Activated CD8-positive, alpha-beta T cell treated with anti-CD3 and anti-CD28 coated beads for 36 hours (primary cell): ENCODE data around the gene PAPPA2. TPM values are rescaled to one million over a fixed set of nuclear protein-coding genes. Genes with fewer than 3 reads are reported as not detected.

Experiments used
- ATAC-seq: fragments of 200-7000 bp; cut with Tn5 transposase; one replicate; pipeline ENCODE4 v1.10.0; 2021; ENCODE audit warnings: mild to moderate bottlenecking, moderate library complexity
- CTCF ChIA-PET: fragments of 350-600 bp; sonication (Branson Sonifier 250); formaldehyde crosslinking; loops from one replicate; lab custom pipeline; 2021; ENCODE audit warnings: antibody characterized with exemption; lab: Charles Lee
- POLR2A ChIA-PET: fragments of 350-600 bp; sonication (Branson Sonifier 250); formaldehyde crosslinking; loops from one replicate; lab custom pipeline; 2021; ENCODE audit warnings: antibody characterized with exemption; lab: Charles Lee
- DNase-seq: peaks from one replicate; pipeline ENCODE4 v3.0.0-alpha.2; 2020
- H3K27ac Mint-ChIP-seq: one replicate; pipeline ENCODE4 v1.8.0; 2021; ENCODE audit warnings: mild to moderate bottlenecking, mixed read lengths
- H3K27me3 Mint-ChIP-seq: one replicate; pipeline ENCODE4 v1.8.0; 2021; ENCODE audit warnings: mixed read lengths
- H3K36me3 Mint-ChIP-seq: one replicate; pipeline ENCODE4 v1.8.0; 2021; ENCODE audit warnings: low read depth, mixed read lengths
- H3K4me1 Mint-ChIP-seq: one replicate; pipeline ENCODE4 v1.8.0; 2021; ENCODE audit warnings: low read depth, mixed read lengths
- H3K4me3 Mint-ChIP-seq: one replicate; pipeline ENCODE4 v1.8.0; 2021; ENCODE audit warnings: mild to moderate bottlenecking, moderate library complexity, mixed read lengths
- H3K9me3 Mint-ChIP-seq: one replicate; pipeline ENCODE4 v1.8.0; 2021; ENCODE audit warnings: mixed read lengths
- intact Hi-C: fragments of 100-400 bp; cut with micrococcal nuclease; formaldehyde crosslinking; loops from one replicate; pipeline ENCODE4 v1.10.0; 2022
- total RNA-seq, 2 experiments: library from RNA; stranded (reverse); gene quantifications; one replicate each; pipeline ENCODE4 v1.2.3, GENCODE V29; 2021
- TF ChIP-seq, protein P1 (sequence below): fragments of 200-600 bp; IDR thresholded peaks from one replicate; pipeline ENCODE4 v1.8.0; 2022; ENCODE audit warnings: antibody characterized with exemption, mild to moderate bottlenecking

PAPPA2 gene
- total RNA-seq, 2 experiments from 2014 or later: 0.07 to 0.13 TPM

DNA sequence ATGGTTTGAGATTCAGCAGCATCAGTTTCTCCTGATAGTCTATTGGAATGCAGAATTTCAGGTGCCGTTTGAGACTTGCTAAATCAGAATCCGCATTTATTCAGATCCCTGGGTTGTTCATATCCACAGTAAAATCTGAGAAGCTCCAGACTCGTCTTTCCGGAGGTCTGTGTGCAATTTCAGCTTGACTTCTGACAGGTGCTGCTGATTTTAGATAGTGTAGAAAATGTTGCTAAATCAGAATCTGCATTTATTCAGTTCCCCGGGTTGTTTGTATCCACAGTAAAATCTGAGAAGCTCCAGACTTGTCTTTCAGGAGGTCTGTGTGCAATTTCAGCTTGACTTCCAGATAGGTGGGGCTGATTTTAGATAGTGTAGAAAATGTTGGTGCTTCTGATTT is 113.7 kb downstream of the PAPPA2 start:
- POLR2A ChIA-PET: interaction anchor here (1.2 kb wide), 1 partner anchor 25 kb away, joined by 3 read pairs; no protein-coding TSS in a partner anchor
- Mint-ChIP-seq H3K4me1 (no peaks in the 10 kb centered on the region), H3K4me3 (no peak overlapping the region), H3K9me3 (no peaks in the 10 kb centered on the region), H3K27me3 (peaks cover 5% of the 10 kb centered on the region), H3K27ac (no peak overlapping the region), H3K36me3 (no peaks in the 10 kb centered on the region)
- TF ChIP-seq, protein P1, sequence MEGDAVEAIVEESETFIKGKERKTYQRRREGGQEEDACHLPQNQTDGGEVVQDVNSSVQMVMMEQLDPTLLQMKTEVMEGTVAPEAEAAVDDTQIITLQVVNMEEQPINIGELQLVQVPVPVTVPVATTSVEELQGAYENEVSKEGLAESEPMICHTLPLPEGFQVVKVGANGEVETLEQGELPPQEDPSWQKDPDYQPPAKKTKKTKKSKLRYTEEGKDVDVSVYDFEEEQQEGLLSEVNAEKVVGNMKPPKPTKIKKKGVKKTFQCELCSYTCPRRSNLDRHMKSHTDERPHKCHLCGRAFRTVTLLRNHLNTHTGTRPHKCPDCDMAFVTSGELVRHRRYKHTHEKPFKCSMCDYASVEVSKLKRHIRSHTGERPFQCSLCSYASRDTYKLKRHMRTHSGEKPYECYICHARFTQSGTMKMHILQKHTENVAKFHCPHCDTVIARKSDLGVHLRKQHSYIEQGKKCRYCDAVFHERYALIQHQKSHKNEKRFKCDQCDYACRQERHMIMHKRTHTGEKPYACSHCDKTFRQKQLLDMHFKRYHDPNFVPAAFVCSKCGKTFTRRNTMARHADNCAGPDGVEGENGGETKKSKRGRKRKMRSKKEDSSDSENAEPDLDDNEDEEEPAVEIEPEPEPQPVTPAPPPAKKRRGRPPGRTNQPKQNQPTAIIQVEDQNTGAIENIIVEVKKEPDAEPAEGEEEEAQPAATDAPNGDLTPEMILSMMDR: no peak
- CTCF ChIA-PET: interaction anchor here (1.6 kb wide), 1 partner anchor 17 kb away, joined by 5 read pairs; no protein-coding TSS in a partner anchor
- DNase-seq (no peak), ATAC-seq (no peak)
- intact Hi-C loops: no loop called here

DNA sequence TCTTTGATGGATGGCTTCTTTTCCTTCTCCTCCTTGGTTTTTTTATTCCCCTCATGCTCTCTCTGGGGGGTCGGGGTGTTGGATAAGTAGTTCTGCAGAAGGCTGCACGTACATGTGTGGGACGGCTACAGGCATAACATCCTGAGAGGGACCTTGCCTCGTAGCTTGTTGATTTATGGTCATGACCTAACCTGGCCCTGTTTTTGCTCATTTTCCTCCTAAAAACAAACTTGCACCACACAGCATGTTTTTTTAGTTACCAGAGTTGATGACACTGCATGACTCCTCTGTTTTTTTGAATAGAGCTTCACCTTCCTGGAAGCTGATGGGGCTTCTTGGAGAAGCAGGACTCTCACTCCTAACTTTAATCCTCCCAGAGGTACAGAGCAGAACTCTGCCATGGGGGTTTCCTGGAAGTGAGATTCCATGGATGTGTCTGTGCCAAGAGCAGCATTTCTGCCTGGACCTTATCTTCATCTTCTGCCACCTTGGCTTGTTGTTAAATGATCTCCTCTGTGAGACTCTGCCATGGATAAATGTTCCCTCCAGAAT is 114.7 kb downstream of the PAPPA2 start:
- no peaks in the 10 kb centered on the region for H3K9me3 Mint-ChIP-seq
- ChIA-PET CTCF (interaction anchor here (1.6 kb wide), 1 partner anchor 18 kb away, joined by 5 read pairs; no protein-coding TSS in a partner anchor), POLR2A (interaction anchor here (1.2 kb wide), 1 partner anchor 26 kb away, joined by 3 read pairs; no protein-coding TSS in a partner anchor)
- no peak overlapping the region for H3K4me3 Mint-ChIP-seq
- TF ChIP-seq, protein P1: no peak
- intact Hi-C loops: no loop called here
- H3K4me1 Mint-ChIP-seq: no peaks in the 10 kb centered on the region
- DNase-seq (no peak), ATAC-seq (no peak)
- no peaks in the 10 kb centered on the region for H3K36me3 Mint-ChIP-seq
- no peak overlapping the region for H3K27ac Mint-ChIP-seq
- H3K27me3 Mint-ChIP-seq: peaks cover 5% of the 10 kb centered on the region

DNA sequence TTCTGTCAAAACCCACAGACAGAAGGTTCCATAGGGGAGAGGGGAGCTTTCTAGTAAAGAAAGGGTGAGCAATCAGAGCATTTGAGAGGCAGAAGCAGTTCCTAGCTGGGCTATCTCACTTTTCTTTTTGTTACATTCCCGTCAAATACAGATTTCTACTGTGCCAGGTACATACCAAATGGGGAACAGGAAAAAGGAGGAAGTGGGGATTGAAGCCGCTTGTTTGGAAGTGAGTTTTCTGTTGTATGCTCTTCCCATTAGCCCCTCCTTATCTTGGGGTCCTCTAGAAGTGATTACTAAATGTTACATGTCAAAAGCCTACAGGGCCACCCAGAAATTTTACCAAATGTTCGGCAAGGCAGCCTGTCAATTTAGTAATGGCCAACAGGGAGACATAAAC is 116.1 kb downstream of the PAPPA2 start:
- no peaks in the 10 kb centered on the region for H3K36me3 Mint-ChIP-seq
- no peaks in the 10 kb centered on the region for H3K9me3 Mint-ChIP-seq
- peaks cover 3% of the 10 kb centered on the region for H3K27me3 Mint-ChIP-seq
- CTCF ChIA-PET: no interaction called here
- TF ChIP-seq, protein P1: no peak
- no peaks in the 10 kb centered on the region for H3K4me1 Mint-ChIP-seq
- POLR2A ChIA-PET: no interaction called here
- intact Hi-C loops: no loop called here
- no peak overlapping the region for H3K4me3 Mint-ChIP-seq
- ATAC-seq (no peak), DNase-seq (no peak)
- H3K27ac Mint-ChIP-seq: no peak overlapping the region

DNA sequence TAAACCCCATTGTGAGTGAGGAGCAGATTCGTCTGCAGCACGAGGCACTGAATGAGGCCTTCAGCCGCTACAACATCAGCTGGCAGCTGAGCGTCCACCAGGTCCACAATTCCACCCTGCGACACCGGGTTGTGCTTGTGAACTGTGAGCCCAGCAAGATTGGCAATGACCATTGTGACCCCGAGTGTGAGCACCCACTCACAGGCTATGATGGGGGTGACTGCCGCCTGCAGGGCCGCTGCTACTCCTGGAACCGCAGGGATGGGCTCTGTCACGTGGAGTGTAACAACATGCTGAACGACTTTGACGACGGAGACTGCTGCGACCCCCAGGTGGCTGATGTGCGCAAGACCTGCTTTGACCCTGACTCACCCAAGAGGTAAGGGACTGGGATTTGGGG is 132.2 kb downstream of the PAPPA2 start:
- no peaks in the 10 kb centered on the region for H3K9me3 Mint-ChIP-seq
- ATAC-seq: no peak
- H3K36me3 Mint-ChIP-seq: no peaks in the 10 kb centered on the region
- TF ChIP-seq, protein P1: no peak
- ChIA-PET POLR2A (no interaction called here), CTCF (no interaction called here)
- H3K4me3 Mint-ChIP-seq: no peak overlapping the region
- intact Hi-C loops: no loop called here
- H3K4me1 Mint-ChIP-seq: no peaks in the 10 kb centered on the region
- no peak for DNase-seq
- no peak overlapping the region for H3K27ac Mint-ChIP-seq
- no peaks in the 10 kb centered on the region for H3K27me3 Mint-ChIP-seq

DNA sequence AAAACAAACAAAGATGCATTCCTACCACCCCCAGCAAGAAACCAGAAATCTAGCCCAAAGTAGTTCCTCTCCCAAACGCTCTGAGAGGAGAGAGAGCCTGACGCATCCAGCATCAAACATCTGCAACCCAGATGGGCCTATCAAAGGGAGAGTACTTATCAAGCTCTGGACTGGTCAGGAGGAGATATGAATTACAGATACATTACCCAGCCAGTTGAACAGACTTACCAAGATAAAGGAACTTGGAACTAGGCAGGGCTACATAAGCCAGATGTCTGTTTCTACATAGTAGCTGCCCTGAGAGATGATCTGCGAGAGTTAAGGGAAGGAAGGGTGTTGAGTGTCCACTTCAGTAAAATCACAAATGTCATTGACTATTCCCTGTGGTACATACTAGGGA is 138.4 kb downstream of the PAPPA2 start:
- Mint-ChIP-seq H3K4me1 (no peaks in the 10 kb centered on the region), H3K27me3 (no peaks in the 10 kb centered on the region), H3K36me3 (no peaks in the 10 kb centered on the region), H3K4me3 (no peak overlapping the region), H3K9me3 (peaks cover 2% of the 10 kb centered on the region), H3K27ac (no peak overlapping the region)
- intact Hi-C loops: no loop called here
- TF ChIP-seq, protein P1: no peak
- ATAC-seq (no peak), DNase-seq (no peak)
- POLR2A ChIA-PET: no interaction called here
- CTCF ChIA-PET: no interaction called here
